Measurements from ENCODE around the gene TP73.

TP73 gene

DNA sequence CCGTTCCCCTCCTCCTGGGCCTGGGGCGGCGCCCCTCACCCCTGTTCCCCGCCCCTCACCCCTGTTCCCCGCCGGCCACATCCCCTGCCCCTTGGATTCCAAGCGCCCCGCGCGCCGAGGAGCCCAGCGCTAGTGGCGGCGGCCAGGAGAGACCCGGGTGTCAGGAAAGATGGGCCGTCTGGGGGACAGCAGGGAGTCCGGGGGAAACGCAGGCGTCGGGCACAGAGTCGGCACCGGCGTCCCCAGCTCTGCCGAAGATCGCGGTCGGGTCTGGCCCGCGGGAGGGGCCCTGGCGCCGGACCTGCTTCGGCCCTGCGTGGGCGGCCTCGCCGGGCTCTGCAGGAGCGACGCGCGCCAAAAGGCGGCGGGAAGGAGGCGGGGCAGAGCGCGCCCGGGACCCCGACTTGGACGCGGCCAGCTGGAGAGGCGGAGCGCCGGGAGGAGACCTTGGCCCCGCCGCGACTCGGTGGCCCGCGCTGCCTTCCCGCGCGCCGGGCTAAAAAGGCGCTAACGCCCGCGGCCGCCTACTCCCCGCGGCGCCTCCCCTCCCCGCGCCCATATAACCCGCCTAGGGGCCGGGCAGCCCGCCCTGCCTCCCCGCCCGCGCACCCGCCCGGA, at the start of gene TP73:
TSS of gene TP73 (plus strand) at position 587 of the 618 bp plus-strand sequence. CDS start 29,850 bp downstream, outside the sequence.
- no peak within 1 kb of the TSS for H3K27ac Mint-ChIP-seq (ENCODE audit: low read depth)
- H3K27me3 Mint-ChIP-seq = peaks cover 50% of the 10 kb centered on the region
- H3K9me3 Mint-ChIP-seq = no peaks in the 10 kb centered on the region
- DNase-seq (ENCODE audit: low spot score in 2 of 2) (no peak), ATAC-seq (replicated peaks; ENCODE audit: extremely low read depth, poor library complexity, severe bottlenecking) (no peak)
- H3K36me3 Mint-ChIP-seq (ENCODE audit: insufficient read depth) = peaks cover 4% of the 10 kb centered on the region
- H3K4me1 Mint-ChIP-seq = peaks cover 23% of the 10 kb centered on the region
- peak within 1 kb of the TSS; percentile 76 for H3K4me3 Mint-ChIP-seq

DNA sequence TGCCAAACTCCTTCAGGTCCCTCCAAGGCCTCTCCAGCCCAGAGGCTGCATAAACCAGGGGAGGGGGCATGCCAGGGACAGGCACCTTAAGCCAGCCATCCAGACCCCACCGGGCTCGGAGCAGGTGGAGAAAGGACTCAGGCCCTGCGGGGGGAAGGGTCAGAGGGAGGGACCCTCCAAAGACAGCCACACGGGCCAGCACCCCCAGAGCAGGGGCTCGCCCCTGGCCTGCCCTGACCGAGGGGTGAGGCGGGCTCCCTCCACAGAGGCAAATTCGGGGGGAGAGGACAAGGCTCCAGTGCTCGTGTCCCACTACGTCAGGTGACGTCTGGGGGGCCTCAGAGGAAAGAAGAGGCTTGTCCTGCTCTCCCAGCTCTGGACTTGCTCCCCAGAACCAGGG, 49.2 kb upstream of the TP73 start:
- Mint-ChIP-seq H3K4me3 (no peak overlapping the region), H3K4me1 (peaks cover 4% of the 10 kb centered on the region), H3K9me3 (no peaks in the 10 kb centered on the region), H3K36me3 (ENCODE audit: insufficient read depth) (no peaks in the 10 kb centered on the region), H3K27me3 (no peaks in the 10 kb centered on the region), H3K27ac (ENCODE audit: low read depth) (no peak overlapping the region)
- DNase-seq (ENCODE audit: low spot score in 2 of 2) (no peak), ATAC-seq (replicated peaks; ENCODE audit: extremely low read depth, poor library complexity, severe bottlenecking) (no peak)

DNA sequence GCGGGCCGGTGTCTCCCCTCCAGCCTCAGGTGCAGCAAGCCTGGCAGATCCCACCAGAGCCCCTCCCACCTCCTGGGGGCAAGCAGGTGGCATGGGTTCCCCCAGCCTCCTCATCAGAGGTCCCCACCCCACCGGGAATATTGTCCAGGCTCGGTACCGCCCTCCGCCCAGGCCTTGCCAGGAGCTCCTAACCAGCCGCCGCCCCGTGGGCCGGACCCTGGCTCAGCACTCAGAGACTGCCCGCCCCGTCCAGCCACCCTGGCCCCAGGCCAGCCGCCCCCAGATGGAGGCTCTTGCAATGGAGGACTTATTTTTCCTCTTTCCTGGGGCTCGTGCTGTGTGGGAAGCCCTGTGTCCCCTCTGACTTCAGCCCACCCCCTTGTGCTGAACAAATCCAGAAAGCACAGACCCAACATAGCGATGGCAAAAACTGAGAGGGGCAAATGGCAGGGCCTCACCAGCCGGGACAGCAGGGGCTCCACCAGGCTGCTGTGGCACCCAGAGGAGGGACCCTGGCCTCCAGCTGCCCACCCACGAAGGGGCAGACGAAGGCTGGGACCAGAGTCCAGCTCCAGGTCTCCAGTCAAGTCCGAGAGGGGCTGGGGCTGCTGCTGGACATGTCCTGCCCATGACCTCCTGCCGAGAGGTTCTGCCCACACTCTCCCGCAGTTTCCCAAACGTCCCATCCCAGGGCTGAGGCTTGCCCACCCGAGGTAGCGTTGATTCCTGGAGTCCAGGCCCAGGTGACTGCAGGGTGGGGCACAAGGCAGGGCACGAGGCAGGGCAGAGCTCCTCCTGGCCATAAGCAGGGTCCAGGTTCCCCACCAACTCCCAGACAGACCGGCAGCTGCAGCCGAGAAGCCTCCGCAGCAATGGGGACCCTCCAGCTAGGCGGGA, 48.5 kb upstream of the TP73 start:
- Mint-ChIP-seq H3K4me1 (no peaks in the 10 kb centered on the region), H3K9me3 (no peaks in the 10 kb centered on the region), H3K4me3 (no peak overlapping the region), H3K36me3 (ENCODE audit: insufficient read depth) (no peaks in the 10 kb centered on the region), H3K27ac (ENCODE audit: low read depth) (no peak overlapping the region), H3K27me3 (no peaks in the 10 kb centered on the region)
- ATAC-seq (replicated peaks; ENCODE audit: extremely low read depth, poor library complexity, severe bottlenecking) = no peak
- DNase-seq (ENCODE audit: low spot score in 2 of 2) = no peak

DNA sequence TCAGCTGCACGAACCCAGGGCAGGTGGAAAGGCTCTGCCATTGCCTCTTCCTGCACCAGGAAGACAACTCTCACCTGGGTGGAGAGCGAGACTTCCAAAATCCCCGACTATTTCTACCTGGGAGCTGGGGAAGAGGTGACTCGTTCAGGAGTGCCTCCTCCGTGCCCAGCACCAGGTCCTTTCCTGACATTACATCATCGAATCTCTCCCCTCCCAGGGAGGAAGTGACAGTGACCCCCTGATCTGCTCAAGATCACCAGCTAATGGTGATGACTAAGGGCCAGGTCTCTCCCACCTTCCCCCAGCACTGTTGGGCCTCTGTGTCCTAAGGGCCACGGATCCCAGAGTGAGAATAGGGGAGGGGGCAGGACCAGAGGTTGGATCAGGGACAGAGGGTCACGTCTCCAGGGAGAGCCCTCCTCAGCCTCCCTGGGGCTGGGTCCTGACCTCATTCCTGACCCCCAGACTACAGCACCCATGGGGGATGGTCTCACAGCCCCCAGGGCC, 47.8 kb upstream of the TP73 start:
- H3K27me3 Mint-ChIP-seq = no peaks in the 10 kb centered on the region
- no peaks in the 10 kb centered on the region for H3K36me3 Mint-ChIP-seq (ENCODE audit: insufficient read depth)
- H3K4me1 Mint-ChIP-seq = no peaks in the 10 kb centered on the region
- DNase-seq (ENCODE audit: low spot score in 2 of 2) (no peak), ATAC-seq (replicated peaks; ENCODE audit: extremely low read depth, poor library complexity, severe bottlenecking) (no peak)
- H3K4me3 Mint-ChIP-seq = no peak overlapping the region
- no peak overlapping the region for H3K27ac Mint-ChIP-seq (ENCODE audit: low read depth)
- H3K9me3 Mint-ChIP-seq = no peaks in the 10 kb centered on the region

DNA sequence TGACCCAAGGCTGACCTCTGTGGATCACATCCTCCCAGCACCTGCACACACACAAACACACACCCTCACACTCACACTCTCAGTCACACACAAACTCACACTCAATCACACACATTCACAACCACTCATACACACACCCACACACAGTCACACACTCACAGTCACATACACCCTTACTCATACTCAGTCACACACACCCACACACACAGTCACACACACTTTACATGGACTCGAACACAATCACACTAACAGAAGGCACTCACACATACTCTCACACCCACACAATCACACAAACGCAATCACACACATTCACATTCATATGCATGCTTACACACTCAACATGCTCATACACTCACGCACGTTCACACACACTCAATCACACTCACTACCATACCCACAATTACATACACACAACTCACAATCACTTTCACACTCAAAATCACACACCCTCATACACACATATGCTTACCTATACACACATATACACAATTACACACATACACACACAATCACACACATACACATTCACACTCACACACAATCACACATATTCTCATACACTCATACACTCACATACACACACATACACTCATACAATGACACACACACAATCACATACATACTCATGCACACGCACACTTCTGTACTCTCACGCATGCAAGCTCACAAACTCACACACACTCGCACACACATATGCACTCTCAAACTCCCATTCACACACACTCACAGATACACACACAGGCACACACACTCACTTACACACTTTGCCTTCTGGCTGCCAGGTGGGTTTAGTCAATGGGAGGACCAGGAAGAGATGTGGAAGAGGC, 47.1 kb upstream of the TP73 start:
- no peaks in the 10 kb centered on the region for H3K4me1 Mint-ChIP-seq
- H3K9me3 Mint-ChIP-seq = no peaks in the 10 kb centered on the region
- H3K27ac Mint-ChIP-seq (ENCODE audit: low read depth) = no peak overlapping the region
- DNase-seq (ENCODE audit: low spot score in 2 of 2) (no peak), ATAC-seq (replicated peaks; ENCODE audit: extremely low read depth, poor library complexity, severe bottlenecking) (no peak)
- H3K27me3 Mint-ChIP-seq = no peaks in the 10 kb centered on the region
- H3K36me3 Mint-ChIP-seq (ENCODE audit: insufficient read depth) = no peaks in the 10 kb centered on the region
- H3K4me3 Mint-ChIP-seq = no peak overlapping the region

DNA sequence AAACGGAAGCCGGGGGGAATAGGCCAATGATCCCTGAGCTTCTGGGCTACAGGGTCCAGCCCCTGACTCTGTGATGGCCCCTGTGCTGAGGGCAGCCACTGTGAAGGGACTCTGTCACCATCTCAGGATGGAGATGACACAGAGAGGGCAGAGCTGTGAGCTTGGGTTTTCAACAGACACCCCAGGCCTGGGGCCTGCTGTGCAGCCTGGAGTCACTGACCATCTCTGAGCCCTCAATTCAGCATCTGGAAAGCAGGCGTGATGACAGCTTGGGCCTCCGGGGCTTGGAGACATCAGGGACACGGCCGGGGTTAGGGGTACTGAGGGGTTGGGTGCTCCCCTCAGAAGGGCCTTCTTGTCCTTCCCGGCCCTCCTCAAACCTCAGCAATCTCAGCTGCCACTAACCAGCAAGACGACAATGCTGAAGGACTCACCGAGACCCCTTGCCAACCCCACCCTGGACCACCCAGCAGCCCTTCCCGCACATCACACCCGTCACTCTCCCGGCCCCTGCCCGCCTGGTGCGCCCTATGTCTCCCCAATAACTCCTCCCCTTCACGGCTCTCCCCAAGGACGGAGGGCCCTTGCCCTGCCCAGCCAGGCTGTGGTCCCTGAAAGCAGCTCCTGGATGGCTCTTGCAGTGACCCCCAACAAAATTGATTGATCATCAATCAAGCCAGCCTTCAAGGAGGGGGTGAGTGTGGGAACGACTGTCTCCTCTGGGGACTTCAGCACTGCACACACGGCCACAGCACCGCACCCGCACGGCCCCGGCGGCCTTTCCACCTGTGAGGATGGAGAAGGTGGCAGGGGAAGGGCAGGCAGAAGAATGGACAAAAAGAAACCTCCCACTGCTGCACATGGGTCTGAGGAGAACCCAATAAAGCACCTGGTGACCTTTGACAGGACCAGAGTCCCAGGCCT, 45.3 kb upstream of the TP73 start:
- Mint-ChIP-seq H3K27ac (ENCODE audit: low read depth) (no peak overlapping the region), H3K4me3 (no peak overlapping the region), H3K4me1 (peaks cover 6% of the 10 kb centered on the region), H3K27me3 (peaks cover 6% of the 10 kb centered on the region), H3K36me3 (ENCODE audit: insufficient read depth) (no peaks in the 10 kb centered on the region), H3K9me3 (no peaks in the 10 kb centered on the region)
- ATAC-seq (replicated peaks; ENCODE audit: extremely low read depth, poor library complexity, severe bottlenecking) = no peak
- DNase-seq (ENCODE audit: low spot score in 2 of 2) = no peak

DNA sequence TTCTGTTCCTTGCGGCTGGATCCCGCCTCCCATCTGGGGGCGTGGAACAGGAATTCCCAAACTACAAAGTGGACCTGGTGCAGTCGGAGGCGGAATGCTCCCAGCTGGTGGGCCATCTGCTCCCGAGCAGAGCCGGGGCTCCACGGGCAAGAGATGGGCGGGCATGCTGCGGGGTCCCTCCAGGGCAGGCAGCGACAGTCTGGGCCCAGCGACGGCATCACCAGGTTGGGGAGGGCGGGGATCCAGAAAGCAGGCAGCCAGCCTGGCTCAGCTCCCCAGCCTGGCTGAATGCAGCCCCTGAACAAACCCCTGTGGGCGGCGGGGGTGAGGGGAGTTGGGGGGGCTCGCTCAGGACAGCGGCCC, 44.6 kb upstream of the TP73 start:
- Mint-ChIP-seq H3K27me3 (peaks cover 7% of the 10 kb centered on the region), H3K27ac (ENCODE audit: low read depth) (no peak overlapping the region), H3K4me1 (peaks cover 8% of the 10 kb centered on the region), H3K9me3 (no peaks in the 10 kb centered on the region), H3K36me3 (ENCODE audit: insufficient read depth) (no peaks in the 10 kb centered on the region), H3K4me3 (no peak overlapping the region)
- ATAC-seq (replicated peaks; ENCODE audit: extremely low read depth, poor library complexity, severe bottlenecking) (no peak), DNase-seq (ENCODE audit: low spot score in 2 of 2) (no peak)

DNA sequence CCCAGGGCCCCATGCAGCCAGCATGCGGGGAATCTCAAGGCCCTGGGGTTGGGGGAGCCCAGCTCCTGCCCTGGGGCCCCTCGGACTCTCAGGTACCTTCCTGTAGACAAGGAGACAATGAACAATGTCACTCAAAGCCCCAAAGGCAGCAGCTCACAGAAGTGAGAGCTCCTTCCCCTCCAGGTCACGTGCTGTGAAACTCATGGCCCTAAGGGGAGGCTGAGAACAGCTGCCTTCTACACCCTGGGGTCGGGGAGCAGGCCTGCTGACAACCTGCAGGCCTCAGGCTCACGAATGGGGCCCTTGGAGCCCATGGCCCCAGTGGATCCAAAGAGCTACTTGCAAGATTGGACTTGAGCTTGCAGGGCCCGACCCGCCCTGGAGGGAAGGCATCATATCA, 44.2 kb upstream of the TP73 start:
- Mint-ChIP-seq H3K27ac (ENCODE audit: low read depth) (no peak overlapping the region), H3K9me3 (no peaks in the 10 kb centered on the region), H3K4me3 (no peak overlapping the region), H3K27me3 (peaks cover 7% of the 10 kb centered on the region), H3K4me1 (peaks cover 8% of the 10 kb centered on the region), H3K36me3 (ENCODE audit: insufficient read depth) (no peaks in the 10 kb centered on the region)
- no peak for DNase-seq (ENCODE audit: low spot score in 2 of 2)
- no peak for ATAC-seq (replicated peaks; ENCODE audit: extremely low read depth, poor library complexity, severe bottlenecking)

DNA sequence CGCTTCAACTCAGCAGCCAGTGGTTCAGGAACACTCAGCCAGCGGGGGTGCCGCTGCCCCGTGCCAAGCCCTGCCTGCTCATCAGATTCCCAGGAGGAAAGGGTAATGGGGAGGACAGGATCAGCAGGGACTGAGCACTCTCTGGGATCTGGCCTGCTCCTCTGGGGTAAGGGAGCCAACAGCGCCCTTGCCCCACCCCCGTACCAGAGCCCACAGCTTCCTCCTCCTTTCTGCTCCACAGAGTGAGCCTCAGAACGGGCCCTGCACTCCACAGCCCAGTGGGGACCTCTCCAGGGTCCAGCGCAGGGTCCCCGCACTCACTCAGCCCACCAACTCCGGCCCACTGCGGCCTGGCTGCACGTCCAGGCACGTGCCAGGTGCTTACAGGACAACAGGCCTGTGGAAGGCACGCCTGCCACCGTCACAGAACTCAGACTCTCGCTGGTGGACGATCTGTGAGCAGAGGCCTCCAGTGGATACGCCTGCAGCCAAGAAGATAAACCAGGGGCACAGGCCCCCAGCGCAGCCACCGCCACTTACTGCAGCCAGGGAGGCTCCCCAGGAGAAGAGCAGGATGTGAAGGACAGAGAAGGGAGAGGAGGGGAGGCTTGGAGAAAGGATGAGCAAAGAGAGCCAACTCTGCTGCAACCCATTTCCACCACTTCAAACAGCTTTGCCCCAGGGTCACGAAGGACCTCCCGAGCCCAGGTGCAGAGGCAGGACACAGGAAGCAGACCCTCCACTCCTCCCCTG, 43.1 kb upstream of the TP73 start:
- peaks cover 2% of the 10 kb centered on the region for H3K36me3 Mint-ChIP-seq (ENCODE audit: insufficient read depth)
- no peak for DNase-seq (ENCODE audit: low spot score in 2 of 2)
- no peak overlapping the region for H3K27ac Mint-ChIP-seq (ENCODE audit: low read depth)
- ATAC-seq (replicated peaks; ENCODE audit: extremely low read depth, poor library complexity, severe bottlenecking) = no peak
- peaks cover 13% of the 10 kb centered on the region for H3K27me3 Mint-ChIP-seq
- no peak overlapping the region for H3K4me3 Mint-ChIP-seq
- peaks cover 8% of the 10 kb centered on the region for H3K4me1 Mint-ChIP-seq
- H3K9me3 Mint-ChIP-seq = no peaks in the 10 kb centered on the region

DNA sequence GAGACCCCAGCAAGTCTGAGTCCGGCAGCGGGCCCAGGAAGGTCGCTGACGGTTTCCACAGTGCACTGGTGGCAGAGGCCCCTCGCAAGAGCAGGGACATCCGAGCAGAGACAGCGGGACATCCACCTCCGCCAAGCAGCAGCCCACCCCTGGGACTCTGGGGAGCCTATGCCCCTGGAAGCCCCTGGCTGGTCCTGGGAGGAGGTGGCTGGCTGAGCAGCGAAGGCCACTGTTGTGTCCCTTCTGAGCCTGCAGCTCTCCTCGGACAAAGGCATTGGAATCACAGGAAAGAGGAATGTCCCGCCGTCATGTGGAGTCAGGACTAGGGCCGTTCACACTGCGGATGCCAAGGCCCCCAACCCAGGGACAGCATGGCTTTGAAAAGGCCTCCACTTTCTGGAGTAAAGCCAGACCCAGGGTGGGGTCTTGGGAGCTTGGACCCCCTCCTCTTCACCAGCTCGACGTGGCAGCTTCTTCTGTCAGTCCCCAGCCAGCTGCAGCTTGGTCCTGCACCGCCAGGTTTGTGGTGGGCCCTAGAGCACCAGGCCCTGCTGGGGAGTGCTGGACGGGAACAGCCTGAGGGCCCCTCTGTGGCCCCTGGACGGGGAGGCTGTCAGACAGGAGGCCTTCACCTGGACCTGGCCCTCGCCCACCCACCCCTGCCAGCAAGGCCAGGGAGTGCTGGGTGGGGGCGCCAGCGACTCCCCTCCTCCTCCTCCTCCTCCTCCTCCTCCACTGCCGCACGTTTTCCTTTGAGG, 42.4 kb upstream of the TP73 start:
- no peak for ATAC-seq (replicated peaks; ENCODE audit: extremely low read depth, poor library complexity, severe bottlenecking)
- Mint-ChIP-seq H3K27me3 (peaks cover 21% of the 10 kb centered on the region), H3K36me3 (ENCODE audit: insufficient read depth) (peaks cover 2% of the 10 kb centered on the region), H3K27ac (ENCODE audit: low read depth) (no peak overlapping the region), H3K4me3 (no peak overlapping the region), H3K4me1 (peaks cover 8% of the 10 kb centered on the region), H3K9me3 (no peaks in the 10 kb centered on the region)
- no peak for DNase-seq (ENCODE audit: low spot score in 2 of 2)

All from central memory CD8-positive, alpha-beta T cell (primary cell).